GM12873 (cell line): Measurements from ENCODE around the gene ECHS1.

Source experiments
- TF ChIP-seq, protein P1 (sequence below): IDR thresholded peaks from 2 replicates; pipeline ENCODE4 v1.5.1; 2012; ENCODE audit warnings: low read depth, mild to moderate bottlenecking, moderate library complexity, low read length, control low read depth; ENCODE audit not compliant: insufficient read depth; ENCODE audit errors: missing control alignments

The ECHS1 gene

DNA sequence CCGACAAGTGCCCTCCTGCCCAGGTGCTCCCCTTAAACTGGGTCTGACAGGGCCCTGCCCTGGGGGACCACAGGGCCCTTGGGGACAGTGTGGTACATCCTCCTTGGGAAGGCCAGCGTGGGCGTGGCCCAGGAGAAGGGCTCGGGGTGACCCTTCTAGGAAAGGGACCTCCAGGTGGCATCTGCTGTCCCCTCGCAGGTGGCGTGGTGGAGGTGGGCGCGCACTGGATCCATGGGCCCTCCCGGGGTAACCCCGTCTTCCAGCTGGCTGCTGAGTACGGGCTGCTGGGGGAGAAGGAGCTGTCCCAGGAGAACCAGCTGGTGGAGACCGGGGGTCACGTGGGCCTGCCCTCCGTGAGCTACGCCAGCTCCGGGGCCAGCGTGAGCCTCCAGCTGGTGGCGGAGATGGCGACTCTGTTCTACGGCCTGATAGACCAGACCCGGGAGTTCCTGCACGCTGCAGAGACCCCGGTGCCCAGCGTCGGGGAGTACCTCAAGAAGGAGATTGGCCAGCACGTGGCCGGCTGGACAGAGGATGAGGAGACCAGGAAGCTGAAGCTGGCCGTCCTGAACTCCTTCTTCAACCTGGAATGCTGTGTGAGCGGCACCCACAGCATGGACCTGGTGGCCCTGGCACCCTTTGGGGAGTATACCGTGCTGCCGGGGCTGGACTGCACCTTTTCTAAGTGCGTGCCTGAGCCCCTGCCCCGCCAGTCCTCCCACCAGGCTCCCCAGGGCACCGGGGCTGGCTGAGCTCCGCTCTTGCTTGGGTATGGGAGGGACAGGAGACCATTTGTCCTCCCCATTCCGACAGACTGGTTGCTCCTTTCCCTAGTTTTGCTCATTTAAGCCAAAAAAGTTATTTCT is 6.9 kb upstream of the ECHS1 start:
- TF ChIP-seq, protein P1, sequence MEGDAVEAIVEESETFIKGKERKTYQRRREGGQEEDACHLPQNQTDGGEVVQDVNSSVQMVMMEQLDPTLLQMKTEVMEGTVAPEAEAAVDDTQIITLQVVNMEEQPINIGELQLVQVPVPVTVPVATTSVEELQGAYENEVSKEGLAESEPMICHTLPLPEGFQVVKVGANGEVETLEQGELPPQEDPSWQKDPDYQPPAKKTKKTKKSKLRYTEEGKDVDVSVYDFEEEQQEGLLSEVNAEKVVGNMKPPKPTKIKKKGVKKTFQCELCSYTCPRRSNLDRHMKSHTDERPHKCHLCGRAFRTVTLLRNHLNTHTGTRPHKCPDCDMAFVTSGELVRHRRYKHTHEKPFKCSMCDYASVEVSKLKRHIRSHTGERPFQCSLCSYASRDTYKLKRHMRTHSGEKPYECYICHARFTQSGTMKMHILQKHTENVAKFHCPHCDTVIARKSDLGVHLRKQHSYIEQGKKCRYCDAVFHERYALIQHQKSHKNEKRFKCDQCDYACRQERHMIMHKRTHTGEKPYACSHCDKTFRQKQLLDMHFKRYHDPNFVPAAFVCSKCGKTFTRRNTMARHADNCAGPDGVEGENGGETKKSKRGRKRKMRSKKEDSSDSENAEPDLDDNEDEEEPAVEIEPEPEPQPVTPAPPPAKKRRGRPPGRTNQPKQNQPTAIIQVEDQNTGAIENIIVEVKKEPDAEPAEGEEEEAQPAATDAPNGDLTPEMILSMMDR, result no peak

DNA sequence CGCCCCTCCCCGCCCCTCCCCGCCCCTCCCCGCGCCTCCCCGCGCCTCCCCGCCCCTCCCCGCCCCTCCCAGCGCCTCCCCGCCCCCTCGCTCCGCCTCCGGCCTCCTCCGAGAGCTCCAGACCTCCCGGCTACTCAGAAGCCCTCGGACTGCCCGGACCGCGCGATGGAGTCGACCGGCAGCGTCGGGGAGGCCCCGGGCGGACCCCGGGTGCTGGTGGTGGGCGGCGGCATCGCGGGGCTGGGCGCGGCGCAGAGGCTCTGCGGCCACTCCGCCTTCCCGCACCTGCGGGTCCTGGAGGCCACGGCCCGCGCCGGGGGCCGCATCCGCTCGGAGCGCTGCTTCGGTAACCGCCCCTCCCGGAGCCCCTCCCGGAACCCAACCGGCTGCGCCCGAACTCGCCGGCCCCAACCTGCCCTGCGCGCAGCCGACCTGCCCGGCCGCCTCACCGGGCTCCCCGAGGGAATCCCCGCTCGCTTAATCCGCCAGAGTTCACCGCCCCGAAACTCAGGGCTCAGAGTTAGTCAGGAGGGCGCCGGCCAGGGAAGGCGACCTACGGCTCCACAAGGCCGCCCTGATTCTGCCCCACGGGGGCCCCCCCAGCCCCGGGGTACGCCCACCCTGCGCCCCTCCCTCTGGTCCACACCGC is 6.1 kb upstream of the ECHS1 start, which contains the start of gene PAOX:
PAOX (plus strand) TSS at position 111 of the 649 bp plus-strand sequence; CDS start at position 166, 55 bp downstream.
- TF ChIP-seq, protein P1, result no peak

DNA sequence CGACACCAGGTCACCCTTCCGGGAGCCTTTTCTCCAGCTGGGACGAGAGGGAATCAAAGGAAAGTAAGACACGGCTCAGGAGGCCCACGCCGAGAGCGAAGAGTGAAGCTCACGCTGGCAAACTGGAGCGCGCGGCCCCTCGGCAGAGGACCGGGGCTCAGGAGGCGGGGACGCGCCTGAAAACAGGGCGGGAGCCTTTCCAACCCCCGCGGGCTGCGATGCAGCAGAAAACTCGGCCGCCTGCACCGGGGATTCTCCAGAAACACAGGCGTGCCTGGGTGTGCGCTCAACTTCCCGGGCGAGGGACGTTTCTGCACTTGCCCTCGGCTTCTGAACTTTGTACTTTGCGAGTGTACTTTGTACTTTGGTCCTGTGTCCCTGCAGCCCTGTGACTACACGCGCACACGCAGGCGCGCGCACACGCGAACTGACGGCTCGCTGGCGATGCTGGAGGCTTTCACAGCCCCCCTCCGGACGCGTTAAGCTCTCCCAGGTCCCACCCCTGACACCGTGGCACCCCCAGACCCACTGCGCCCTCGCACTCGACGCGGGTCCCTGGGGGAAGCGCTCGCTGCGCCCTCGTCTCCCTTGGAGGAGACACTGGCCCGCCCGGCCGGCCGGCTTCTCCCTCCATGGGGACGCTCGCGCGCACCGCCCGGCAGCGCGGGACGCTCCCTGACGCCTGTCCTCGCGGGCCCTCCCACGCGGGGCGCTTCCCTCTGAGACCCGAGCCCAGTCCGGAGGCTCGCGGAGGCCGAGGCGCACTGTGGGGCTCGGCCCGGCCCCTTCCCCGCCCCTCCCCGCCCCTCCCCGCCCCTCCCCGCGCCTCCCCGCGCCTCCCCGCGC is 5.3 kb upstream of the ECHS1 start:
- TF ChIP-seq, protein P1, result no peak

DNA sequence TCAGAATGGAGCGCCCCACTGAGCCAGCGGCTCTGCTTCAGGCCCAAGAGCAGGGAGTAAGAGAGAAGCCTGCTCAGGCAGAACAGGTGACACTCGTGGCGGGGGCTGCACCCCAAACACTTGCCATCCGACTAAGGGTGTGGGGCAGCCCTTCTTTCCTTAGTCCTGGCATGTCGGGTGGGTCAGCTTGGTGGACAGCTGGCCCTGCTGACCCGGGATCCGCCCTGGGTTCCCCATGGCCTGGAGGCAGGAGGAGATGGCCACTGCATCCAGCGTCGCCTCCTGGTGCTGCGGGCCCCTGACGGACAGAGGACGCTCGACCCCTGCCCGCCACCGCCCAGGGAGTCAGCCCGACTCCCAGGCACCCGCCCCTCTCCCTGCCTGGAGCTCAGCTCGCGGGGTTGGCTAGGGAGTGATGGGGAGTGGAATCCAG is 4.7 kb upstream of the ECHS1 start:
- TF ChIP-seq, protein P1, result no peak

DNA sequence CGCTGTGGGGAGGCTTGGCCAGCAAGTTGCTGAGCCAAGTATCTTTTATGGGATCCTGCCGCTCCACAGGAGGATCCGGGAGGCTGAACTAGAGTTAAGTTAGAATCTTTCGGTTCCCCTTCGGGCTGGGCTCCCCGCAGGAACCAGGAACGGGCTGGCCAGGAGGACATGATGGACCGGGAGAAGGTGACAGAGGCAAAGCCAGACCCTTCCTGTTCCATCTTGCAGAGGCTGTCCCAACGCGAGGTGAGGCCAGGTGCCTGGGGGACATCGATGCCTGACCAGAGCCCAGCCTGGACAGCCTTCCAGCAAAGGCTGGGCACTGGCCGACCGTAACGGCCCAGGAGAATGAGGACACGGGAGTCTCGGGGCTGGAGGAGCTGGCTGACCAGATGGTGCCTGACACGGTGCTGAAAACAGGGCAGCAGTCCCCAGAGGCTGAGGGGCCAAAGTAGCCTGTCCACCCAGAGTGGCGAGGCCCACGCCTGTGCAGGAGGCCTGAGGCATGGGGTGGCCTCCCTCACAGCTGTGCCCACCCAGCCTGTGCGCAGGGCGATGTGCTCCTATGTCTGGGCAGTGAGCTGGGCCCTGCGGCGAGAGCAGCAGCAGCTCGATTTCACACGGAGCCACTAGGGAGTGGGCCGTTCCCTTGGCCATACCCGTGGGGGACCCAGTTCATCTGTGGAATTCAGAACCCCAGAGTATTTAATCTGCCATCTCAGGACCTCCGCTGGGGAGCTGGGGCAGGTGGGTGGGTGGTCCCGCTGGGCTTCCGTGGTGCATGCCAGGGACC is 4.1 kb upstream of the ECHS1 start:
- TF ChIP-seq, protein P1, result no peak

DNA sequence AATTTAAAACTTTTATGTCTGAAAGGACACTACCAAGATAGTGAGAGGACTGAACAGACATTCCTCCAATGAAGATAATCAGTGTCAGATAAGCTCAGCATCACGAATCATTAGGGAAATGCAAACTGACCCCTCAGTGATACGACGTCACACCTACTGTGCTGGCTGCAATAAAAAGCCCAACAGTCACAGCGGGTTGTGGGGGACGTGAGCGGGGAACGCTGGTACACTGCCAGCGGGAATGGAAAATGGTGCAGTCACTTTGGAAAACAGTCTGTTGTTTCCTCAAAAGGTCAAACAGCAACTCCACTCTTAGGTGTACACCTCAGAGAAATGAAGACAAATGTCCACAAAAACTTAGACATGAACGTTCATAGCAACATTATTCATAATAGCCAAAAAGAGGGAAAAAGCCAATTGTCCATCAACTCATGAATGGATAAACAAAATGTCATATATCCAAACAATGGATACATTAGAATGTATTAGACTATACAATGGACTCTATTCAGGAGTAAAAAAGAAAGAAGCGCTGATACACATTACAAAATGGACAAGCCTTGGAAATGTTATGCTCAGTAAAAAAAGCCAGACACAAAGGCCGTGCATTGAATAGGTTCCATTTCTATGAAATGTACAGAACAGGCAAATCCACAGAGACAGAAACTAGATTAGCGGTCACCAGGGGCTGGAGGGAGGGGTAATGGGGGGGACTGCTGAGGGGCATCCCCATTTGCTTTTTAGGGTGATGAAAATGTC is 2.4 kb upstream of the ECHS1 start:
- TF ChIP-seq, protein P1, result no peak
